ENCODE data around the gene GPR180. TPM values are rescaled to one million over a fixed set of nuclear protein-coding genes. Genes with fewer than 3 reads are reported as not detected.
A peak's percentile ranks its signal among the peaks of the same experiment; 100 is the strongest.

Gene GPR180
- total RNA-seq, 1 donor from 2014 or later, result 5.3 TPM

DNA sequence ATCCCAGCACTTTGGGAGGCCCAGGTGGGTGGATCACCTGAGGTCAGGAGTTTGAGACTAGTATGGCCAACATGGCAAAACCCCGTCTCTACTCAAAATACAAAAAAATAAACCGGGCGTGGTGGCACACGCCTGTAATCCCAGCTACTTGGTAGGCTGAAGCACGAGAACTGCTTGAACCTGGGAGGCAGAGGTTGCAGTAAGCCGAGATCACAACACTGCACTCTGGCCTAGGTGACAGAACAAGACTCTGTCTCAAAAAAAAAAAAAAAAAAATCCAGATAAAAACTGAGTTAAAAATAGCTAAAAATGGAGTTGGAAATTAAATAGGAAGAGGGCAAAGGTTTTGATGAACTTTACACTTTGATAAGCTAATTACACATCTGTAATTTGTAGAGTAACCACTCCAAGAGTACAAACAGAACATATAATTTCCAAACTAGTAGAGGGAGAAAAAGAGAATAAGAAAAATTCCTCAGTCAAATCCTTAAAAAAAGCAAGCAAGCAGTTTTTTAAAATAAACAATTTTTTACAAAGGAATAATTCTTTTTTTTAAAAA, 16.0 kb upstream of the GPR180 start:
- DNase-seq (ENCODE audit: low spot score, unreplicated experiment), result no peak
- peaks cover 11% of the 10 kb centered on the region for H3K4me1 Mint-ChIP-seq (ENCODE audit: low read depth)
- H3K27me3 Mint-ChIP-seq, result no peaks in the 10 kb centered on the region
- no peak overlapping the region for H3K4me3 Mint-ChIP-seq (ENCODE audit: low read depth)
- TF ChIP-seq, protein P1, sequence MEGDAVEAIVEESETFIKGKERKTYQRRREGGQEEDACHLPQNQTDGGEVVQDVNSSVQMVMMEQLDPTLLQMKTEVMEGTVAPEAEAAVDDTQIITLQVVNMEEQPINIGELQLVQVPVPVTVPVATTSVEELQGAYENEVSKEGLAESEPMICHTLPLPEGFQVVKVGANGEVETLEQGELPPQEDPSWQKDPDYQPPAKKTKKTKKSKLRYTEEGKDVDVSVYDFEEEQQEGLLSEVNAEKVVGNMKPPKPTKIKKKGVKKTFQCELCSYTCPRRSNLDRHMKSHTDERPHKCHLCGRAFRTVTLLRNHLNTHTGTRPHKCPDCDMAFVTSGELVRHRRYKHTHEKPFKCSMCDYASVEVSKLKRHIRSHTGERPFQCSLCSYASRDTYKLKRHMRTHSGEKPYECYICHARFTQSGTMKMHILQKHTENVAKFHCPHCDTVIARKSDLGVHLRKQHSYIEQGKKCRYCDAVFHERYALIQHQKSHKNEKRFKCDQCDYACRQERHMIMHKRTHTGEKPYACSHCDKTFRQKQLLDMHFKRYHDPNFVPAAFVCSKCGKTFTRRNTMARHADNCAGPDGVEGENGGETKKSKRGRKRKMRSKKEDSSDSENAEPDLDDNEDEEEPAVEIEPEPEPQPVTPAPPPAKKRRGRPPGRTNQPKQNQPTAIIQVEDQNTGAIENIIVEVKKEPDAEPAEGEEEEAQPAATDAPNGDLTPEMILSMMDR (IDR thresholded peaks at IDR 0.05; ENCODE audit: unreplicated experiment), result no peak
- peaks cover 46% of the 10 kb centered on the region for H3K36me3 Mint-ChIP-seq (ENCODE audit: insufficient read depth)
- no peak overlapping the region for H3K27ac Mint-ChIP-seq
- peaks cover 8% of the 10 kb centered on the region for H3K9me3 Mint-ChIP-seq (ENCODE audit: low read depth)

- no peaks in the 10 kb centered on the region for H3K27me3 Mint-ChIP-seq
- H3K4me1 Mint-ChIP-seq (ENCODE audit: low read depth), result peaks cover 11% of the 10 kb centered on the region
- H3K36me3 Mint-ChIP-seq (ENCODE audit: insufficient read depth), result peaks cover 45% of the 10 kb centered on the region
- no peak for DNase-seq (ENCODE audit: low spot score, unreplicated experiment)
- no peak overlapping the region for H3K4me3 Mint-ChIP-seq (ENCODE audit: low read depth)
- peaks cover 8% of the 10 kb centered on the region for H3K9me3 Mint-ChIP-seq (ENCODE audit: low read depth)
- TF ChIP-seq, protein P1 (IDR thresholded peaks at IDR 0.05; ENCODE audit: unreplicated experiment), result no peak
- H3K27ac Mint-ChIP-seq, result peak overlapping the region; percentile 54
Measured at GRCh38 chr13:94586371-94586770, 15.3 kb upstream of the GPR180 start.

DNA sequence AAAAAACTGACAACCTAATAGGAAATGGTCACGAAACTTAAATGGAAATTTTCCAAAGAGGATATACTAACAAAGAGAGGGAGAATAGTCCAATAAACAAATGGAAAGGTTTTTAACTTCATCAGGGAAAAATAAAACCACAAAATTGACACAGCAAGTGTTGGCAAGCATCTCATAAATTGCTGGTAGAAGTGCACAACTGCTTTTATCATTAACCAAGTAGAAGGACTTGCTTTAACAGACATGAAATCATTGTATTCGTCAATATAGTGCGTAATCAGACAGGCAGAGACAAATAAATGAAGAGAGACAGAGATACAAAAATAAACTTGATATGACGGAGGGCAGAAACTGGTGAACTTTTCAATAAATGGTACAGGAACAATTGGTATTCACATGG, 13.1 kb upstream of the GPR180 start:
- Mint-ChIP-seq H3K27me3 (no peaks in the 10 kb centered on the region), H3K27ac (no peak overlapping the region), H3K9me3 (ENCODE audit: low read depth) (peaks cover 6% of the 10 kb centered on the region), H3K4me1 (ENCODE audit: low read depth) (peaks cover 11% of the 10 kb centered on the region), H3K36me3 (ENCODE audit: insufficient read depth) (peaks cover 33% of the 10 kb centered on the region), H3K4me3 (ENCODE audit: low read depth) (no peak overlapping the region)
- DNase-seq (ENCODE audit: low spot score, unreplicated experiment), result no peak
- TF ChIP-seq, protein P1 (IDR thresholded peaks at IDR 0.05; ENCODE audit: unreplicated experiment), result no peak

DNA sequence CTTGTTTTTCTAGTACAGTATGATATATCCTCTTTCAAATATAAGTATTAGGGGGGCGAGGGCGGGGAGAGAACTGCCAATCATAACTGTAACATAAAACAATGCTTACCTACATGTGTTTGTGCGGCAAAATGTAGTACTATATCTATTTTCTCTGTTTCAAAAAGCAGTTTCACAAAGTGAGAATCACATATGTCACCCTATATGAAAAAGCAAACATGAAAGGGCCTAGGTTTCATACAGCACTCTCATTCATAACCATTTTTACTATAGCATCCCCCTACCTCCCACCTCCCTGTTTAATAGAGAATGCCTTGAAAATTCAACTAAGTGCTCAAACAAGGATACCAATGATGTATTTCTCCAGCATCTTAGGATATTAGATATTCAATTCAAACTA, 10.9 kb upstream of the GPR180 start:
- Mint-ChIP-seq H3K9me3 (ENCODE audit: low read depth) (no peaks in the 10 kb centered on the region), H3K4me3 (ENCODE audit: low read depth) (no peak overlapping the region), H3K36me3 (ENCODE audit: insufficient read depth) (peaks cover 18% of the 10 kb centered on the region), H3K4me1 (ENCODE audit: low read depth) (peaks cover 23% of the 10 kb centered on the region), H3K27ac (no peak overlapping the region), H3K27me3 (no peaks in the 10 kb centered on the region)
- DNase-seq (ENCODE audit: low spot score, unreplicated experiment), result no peak
- TF ChIP-seq, protein P1 (IDR thresholded peaks at IDR 0.05; ENCODE audit: unreplicated experiment), result no peak

DNA sequence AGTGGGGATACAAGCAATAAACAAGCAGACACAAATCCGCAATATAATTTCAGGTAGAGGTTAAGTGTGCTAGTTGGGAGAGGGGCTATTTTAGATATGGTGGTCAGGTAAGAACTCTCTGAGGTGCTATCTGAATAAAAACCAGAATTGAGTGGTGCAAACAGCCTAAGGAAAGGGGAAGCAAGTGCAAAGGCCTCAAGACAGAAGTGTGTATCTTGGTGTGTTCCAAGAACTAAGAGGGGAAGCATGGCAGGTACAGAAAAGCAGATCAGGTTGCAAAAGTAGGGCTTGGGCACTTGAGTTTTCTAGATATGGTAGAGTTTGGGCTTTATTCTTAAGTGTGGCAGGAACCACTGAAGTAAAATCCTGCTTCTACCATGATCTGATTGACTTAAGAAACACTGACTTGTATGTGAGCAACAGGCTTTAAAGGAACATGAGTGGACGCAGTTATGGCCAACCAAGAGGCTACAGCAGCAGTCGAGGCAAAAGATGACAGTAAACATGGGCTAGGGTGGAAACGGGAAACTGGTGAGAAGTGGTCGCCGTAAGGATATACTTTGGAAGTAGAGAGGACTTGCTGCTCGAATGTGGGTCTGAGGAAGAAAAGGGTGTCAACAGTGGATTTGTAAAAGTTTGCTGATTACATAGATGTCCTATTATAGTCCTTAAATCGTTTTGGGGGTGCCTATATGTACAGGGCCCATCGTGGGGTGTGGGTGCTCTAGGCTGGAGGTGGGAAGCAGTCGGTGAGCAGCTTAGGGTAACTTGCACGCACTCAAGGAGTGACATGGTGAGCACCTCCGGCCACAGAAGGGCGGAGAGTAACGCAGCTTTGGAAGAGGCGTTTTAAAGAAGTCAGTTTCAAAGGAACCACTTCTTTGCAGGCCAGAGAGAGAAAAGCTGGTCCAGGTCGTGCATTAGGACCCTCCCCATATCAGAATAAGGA, 6.4 kb upstream of the GPR180 start:
- no peak for DNase-seq (ENCODE audit: low spot score, unreplicated experiment)
- H3K9me3 Mint-ChIP-seq (ENCODE audit: low read depth), result peaks cover 7% of the 10 kb centered on the region
- peaks cover 16% of the 10 kb centered on the region for H3K4me1 Mint-ChIP-seq (ENCODE audit: low read depth)
- H3K36me3 Mint-ChIP-seq (ENCODE audit: insufficient read depth), result peaks cover 7% of the 10 kb centered on the region
- peak overlapping the region; percentile 94 for H3K27ac Mint-ChIP-seq
- H3K27me3 Mint-ChIP-seq, result no peaks in the 10 kb centered on the region
- TF ChIP-seq, protein P1 (IDR thresholded peaks at IDR 0.05; ENCODE audit: unreplicated experiment), result no peak
- H3K4me3 Mint-ChIP-seq (ENCODE audit: low read depth), result peak overlapping the region; percentile 97

All from progenitor cell of endocrine pancreas (in vitro differentiated cells).